Neural cell (in vitro differentiated cells): ENCODE results near the gene MOB3B. TPM values are rescaled to one million over a fixed set of nuclear protein-coding genes. Genes with fewer than 3 reads are reported as not detected.

Experiments used
- H2AFZ ChIP-seq: fragments of 200-600, 300-800 bp; sonication (generic), shearing (Covaris generic); 2 replicates; pipeline ENCODE4 v1.6.0; 2014; ENCODE audit warnings: low read depth, mild to moderate bottlenecking, antibody characterized with exemption, low read length, moderate library complexity
- H3F3A ChIP-seq: fragments of 200-600 bp; shearing (Covaris generic); 2 replicates; pipeline ENCODE4 v1.6.1; 2016; ENCODE audit warnings: mild to moderate bottlenecking, moderate library complexity, mixed read lengths, antibody characterized with exemption, low read length; ENCODE audit not compliant: insufficient read depth, poor library complexity, severe bottlenecking
- H3K27ac ChIP-seq: fragments of 200-600, 300-800 bp; sonication (generic), shearing (Covaris generic); 2 replicates; pipeline ENCODE4 v1.5.1; 2014; ENCODE audit warnings: mild to moderate bottlenecking, low read length, moderate library complexity
- H3K27me3 ChIP-seq: fragments of 300-800, 200-600 bp; sonication (generic), shearing (Covaris generic); 2 replicates; pipeline ENCODE4 v1.6.0; 2014; ENCODE audit warnings: mild to moderate bottlenecking, low read depth, low read length, moderate library complexity; ENCODE audit not compliant: insufficient read depth
- H3K36me3 ChIP-seq: fragments of 300-800, 200-600 bp; sonication (generic), shearing (Covaris generic); 2 replicates; pipeline ENCODE4 v1.5.1; 2014; ENCODE audit warnings: mild to moderate bottlenecking, antibody characterized with exemption, low read length, moderate library complexity; ENCODE audit not compliant: insufficient read depth
- H3K4me2 ChIP-seq: fragments of 300-800, 200-600 bp; sonication (generic), shearing (Covaris generic); 2 replicates; pipeline ENCODE4 v1.6.0; 2014; ENCODE audit warnings: mild to moderate bottlenecking, low read length
- H3K4me3 ChIP-seq: fragments of 300-800, 200-600 bp; sonication (generic), shearing (Covaris generic); 2 replicates; pipeline ENCODE4 v1.5.1; 2014; ENCODE audit warnings: mild to moderate bottlenecking, low read length, moderate library complexity
- H3K79me2 ChIP-seq: fragments of 200-600 bp; shearing (Covaris generic); replicated peaks from 2 replicates; pipeline ENCODE4 v1.6.0; 2014; ENCODE audit warnings: mild to moderate bottlenecking, low read length, moderate library complexity; ENCODE audit not compliant: insufficient read depth
- H3K9ac ChIP-seq: fragments of 300-800, 200-600 bp; sonication (generic), shearing (Covaris generic); 2 replicates; pipeline ENCODE4 v1.6.1; 2016; ENCODE audit warnings: mild to moderate bottlenecking, low read length, mixed read lengths
- H3K9me2 ChIP-seq: fragments of 200-600 bp; shearing (Covaris generic); 2 replicates; pipeline ENCODE4 v1.6.1; 2016; ENCODE audit warnings: mild to moderate bottlenecking, low read length, mixed read lengths; ENCODE audit not compliant: insufficient read depth
- H3K9me3 ChIP-seq: fragments of 200-600, 300-800 bp; sonication (generic), shearing (Covaris generic); 2 replicates; pipeline ENCODE4 v1.6.1; 2016; ENCODE audit warnings: mild to moderate bottlenecking, mixed run types, low read length, moderate library complexity, mixed read lengths
- H4K20me1 ChIP-seq: fragments of 200-600 bp; shearing (Covaris generic); 2 replicates; pipeline ENCODE4 v1.6.1; 2016; ENCODE audit warnings: mild to moderate bottlenecking, mixed run types; ENCODE audit not compliant: insufficient read depth
- EP300 ChIP-seq: fragments of 450-650 bp; conservative IDR thresholded peaks from 2 replicates; pipeline ENCODE4 v1.6.1; 2014; ENCODE audit warnings: antibody characterized with exemption, mild to moderate bottlenecking, moderate library complexity; ENCODE audit not compliant: poor library complexity, severe bottlenecking
- EZH2 ChIP-seq: fragments of 200-600, 300-800 bp; shearing (Covaris generic), sonication (generic); IDR thresholded peaks from 2 replicates; pipeline ENCODE4 v1.6.1; 2014; ENCODE audit warnings: antibody characterized with exemption, low read length, borderline replicate concordance, mild to moderate bottlenecking; ENCODE audit not compliant: insufficient read depth, poor library complexity, severe bottlenecking
- MXI1 ChIP-seq: fragments of 450-650 bp; conservative IDR thresholded peaks from 2 replicates; pipeline ENCODE4 v1.6.1; 2014; ENCODE audit warnings: antibody characterized with exemption, mild to moderate bottlenecking; ENCODE audit not compliant: poor library complexity, severe bottlenecking
- POLR2AphosphoS5 ChIP-seq: IDR thresholded peaks from 2 replicates; pipeline ENCODE4 v1.6.1; 2012
- RAD21 ChIP-seq: fragments of 450-650 bp; conservative IDR thresholded peaks from 2 replicates; pipeline ENCODE4 v1.6.1; 2014; ENCODE audit warnings: antibody characterized with exemption, mild to moderate bottlenecking, moderate library complexity
- SMC3 ChIP-seq: fragments of 450-650 bp; conservative IDR thresholded peaks from 2 replicates; pipeline ENCODE4 v1.6.1; 2014; ENCODE audit warnings: antibody characterized with exemption, mild to moderate bottlenecking, moderate library complexity; ENCODE audit not compliant: poor library complexity
- TAF1 ChIP-seq: IDR thresholded peaks from 2 replicates; pipeline ENCODE4 v1.6.1; 2012; ENCODE audit warnings: low read depth
- polyA plus RNA-seq: library from polyadenylated mRNA; depleted of rRNA; stranded (reverse); fragments of >200 nt; gene quantifications from 2 replicates; pipeline ENCODE4 v1.2.3, GENCODE V29; 2014
- TF ChIP-seq, protein P1 (sequence below): IDR thresholded peaks from 2 replicates; pipeline ENCODE4 v1.6.1; 2012; ENCODE audit warnings: borderline replicate concordance

MOB3B gene
- polyA plus RNA-seq, 1 donor from 2014 or later, result 1.8 TPM

DNA sequence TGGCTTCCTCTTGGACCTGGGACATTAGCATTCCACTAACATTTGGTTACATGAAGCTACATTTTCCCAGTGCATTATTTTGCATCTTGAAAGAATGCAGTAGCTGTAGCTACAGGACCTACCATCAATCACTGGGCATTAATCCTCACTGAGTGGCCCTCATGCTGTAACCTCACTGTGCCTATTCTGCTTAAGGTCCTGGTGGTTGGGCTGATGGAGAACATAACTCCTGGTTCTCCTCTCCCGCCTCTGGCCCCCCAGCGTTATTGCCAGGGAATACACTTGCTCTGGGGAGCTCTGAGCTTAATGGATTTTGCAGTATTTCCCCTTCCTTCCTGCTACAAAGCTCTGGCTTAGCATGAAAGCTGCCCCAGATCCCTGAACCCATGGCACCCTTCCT, 121.1 kb downstream of the MOB3B start:
- Histone ChIP-seq H3K79me2 (peaks cover 5% of the 10 kb centered on the region), H3K4me3 (no peak overlapping the region), H3K27ac (no peak overlapping the region), H3K9ac (no peak overlapping the region), H3F3A (no peaks in the 10 kb centered on the region), H2AFZ (no peak overlapping the region), H3K9me2 (no peaks in the 10 kb centered on the region), H4K20me1 (no peaks in the 10 kb centered on the region), H3K27me3 (no peaks in the 10 kb centered on the region), H3K4me2 (no peak overlapping the region), H3K36me3 (no peaks in the 10 kb centered on the region), H3K9me3 (no peaks in the 10 kb centered on the region)
- TF ChIP-seq EP300, result no peak
- TF ChIP-seq RAD21, result no peak
- no peak for TF ChIP-seq TAF1
- no peak for TF ChIP-seq EZH2
- no peak for TF ChIP-seq SMC3

- no peak overlapping the region for H3K4me3 ChIP-seq
- H3K4me2 ChIP-seq, result no peak overlapping the region
- H3K79me2 ChIP-seq, result peaks cover 5% of the 10 kb centered on the region
- no peaks in the 10 kb centered on the region for H3K36me3 ChIP-seq
- no peaks in the 10 kb centered on the region for H3K27me3 ChIP-seq
- no peak overlapping the region for H3K27ac ChIP-seq
- H3F3A ChIP-seq, result no peaks in the 10 kb centered on the region
- no peaks in the 10 kb centered on the region for H3K9me2 ChIP-seq
- no peak for TF ChIP-seq TAF1
- H4K20me1 ChIP-seq, result no peaks in the 10 kb centered on the region
- no peak overlapping the region for H3K9ac ChIP-seq
- no peak overlapping the region for H2AFZ ChIP-seq
- no peaks in the 10 kb centered on the region for H3K9me3 ChIP-seq
These were observed 121.6 kb downstream of the MOB3B start for GRCh38 chr9:27408001-27408400.

DNA sequence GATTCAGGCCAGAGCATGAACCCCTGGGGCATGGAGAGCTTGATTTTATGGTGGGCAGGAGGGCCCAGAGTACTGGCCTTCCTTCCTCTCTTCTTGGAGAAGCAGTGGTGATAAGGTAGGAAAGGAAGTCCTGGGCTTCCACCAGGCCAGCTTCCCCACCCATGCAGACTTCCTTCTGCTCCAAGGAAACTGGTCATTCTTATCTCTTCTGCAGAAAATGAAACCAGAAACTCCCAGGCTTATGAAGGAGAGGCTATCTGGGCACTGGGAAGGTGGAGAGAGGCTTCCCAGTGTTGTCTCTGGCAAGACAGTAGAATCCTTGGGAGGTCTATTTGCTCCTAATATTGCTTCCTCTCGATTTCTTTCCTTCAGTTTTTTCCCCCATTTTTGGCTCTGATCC, 122.1 kb downstream of the MOB3B start:
- Histone ChIP-seq H3K36me3 (no peaks in the 10 kb centered on the region), H3K79me2 (peaks cover 5% of the 10 kb centered on the region), H3K4me2 (no peak overlapping the region), H2AFZ (no peak overlapping the region), H3K9me3 (no peaks in the 10 kb centered on the region), H3K27ac (no peak overlapping the region), H3K9ac (no peak overlapping the region), H3K9me2 (no peaks in the 10 kb centered on the region), H3F3A (no peaks in the 10 kb centered on the region), H3K27me3 (no peaks in the 10 kb centered on the region), H4K20me1 (no peaks in the 10 kb centered on the region), H3K4me3 (no peak overlapping the region)
- TF ChIP-seq MXI1 (no peak), POLR2AphosphoS5 (no peak), EZH2 (no peak), RAD21 (no peak), EP300 (no peak)
- TF ChIP-seq, protein P1, sequence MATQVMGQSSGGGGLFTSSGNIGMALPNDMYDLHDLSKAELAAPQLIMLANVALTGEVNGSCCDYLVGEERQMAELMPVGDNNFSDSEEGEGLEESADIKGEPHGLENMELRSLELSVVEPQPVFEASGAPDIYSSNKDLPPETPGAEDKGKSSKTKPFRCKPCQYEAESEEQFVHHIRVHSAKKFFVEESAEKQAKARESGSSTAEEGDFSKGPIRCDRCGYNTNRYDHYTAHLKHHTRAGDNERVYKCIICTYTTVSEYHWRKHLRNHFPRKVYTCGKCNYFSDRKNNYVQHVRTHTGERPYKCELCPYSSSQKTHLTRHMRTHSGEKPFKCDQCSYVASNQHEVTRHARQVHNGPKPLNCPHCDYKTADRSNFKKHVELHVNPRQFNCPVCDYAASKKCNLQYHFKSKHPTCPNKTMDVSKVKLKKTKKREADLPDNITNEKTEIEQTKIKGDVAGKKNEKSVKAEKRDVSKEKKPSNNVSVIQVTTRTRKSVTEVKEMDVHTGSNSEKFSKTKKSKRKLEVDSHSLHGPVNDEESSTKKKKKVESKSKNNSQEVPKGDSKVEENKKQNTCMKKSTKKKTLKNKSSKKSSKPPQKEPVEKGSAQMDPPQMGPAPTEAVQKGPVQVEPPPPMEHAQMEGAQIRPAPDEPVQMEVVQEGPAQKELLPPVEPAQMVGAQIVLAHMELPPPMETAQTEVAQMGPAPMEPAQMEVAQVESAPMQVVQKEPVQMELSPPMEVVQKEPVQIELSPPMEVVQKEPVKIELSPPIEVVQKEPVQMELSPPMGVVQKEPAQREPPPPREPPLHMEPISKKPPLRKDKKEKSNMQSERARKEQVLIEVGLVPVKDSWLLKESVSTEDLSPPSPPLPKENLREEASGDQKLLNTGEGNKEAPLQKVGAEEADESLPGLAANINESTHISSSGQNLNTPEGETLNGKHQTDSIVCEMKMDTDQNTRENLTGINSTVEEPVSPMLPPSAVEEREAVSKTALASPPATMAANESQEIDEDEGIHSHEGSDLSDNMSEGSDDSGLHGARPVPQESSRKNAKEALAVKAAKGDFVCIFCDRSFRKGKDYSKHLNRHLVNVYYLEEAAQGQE, result no peak
